ENCODE data around the gene PIWIL1.

Gene PIWIL1

DNA sequence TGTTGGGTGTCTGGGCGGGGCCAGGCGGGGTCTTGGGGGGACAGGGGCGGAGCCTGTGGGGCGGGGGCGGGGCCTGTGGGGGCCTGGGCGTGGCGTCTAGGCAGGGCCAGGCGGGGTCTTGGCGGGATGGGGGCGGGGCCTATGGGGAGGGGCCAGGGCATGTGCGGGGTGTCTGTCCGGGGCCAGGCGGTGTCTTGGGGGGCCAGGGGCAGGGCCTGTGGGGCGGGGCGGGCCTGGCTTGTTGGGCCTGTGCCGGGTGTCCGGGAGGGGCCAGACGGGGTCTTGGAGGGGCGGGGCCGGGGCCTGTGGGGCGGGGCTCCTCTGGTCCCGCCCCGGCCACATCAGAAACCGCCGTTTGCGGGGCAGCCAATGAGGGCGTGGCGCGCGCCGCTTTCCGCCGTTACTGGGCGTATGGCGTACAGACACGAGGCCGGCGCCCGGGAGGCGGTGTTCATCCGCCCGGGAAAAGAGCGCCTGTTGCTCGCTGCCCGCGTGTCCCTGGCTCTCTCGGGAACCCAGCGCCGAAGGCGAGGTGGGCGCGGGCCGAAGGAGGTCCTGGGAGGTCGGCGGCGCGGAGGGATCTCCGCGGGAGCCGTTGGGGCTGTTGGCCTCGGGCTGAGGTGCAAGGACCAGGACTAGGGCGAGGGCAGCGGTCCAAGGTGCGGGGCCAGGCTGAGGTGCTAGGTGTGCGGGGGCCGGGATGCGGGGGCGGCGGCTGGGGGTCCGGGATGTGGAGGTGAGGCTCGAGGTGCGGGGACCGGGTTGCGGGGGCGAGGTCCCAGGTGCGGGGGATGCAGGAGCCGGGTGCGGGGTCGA, at the start of gene PIWIL1:
Gene PIWIL1 (plus strand): TSS at position 400 of the 816 bp plus-strand sequence. CDS start 4,705 bp downstream, outside the sequence.
- Histone ChIP-seq H3K36me3 (ENCODE audit: control insufficient read depth, insufficient read depth, low read length) (no peaks in the 10 kb centered on the region), H3K27ac (ENCODE audit: low read depth, low read length) (no peak within 1 kb of the TSS), H3K4me1 (ENCODE audit: control insufficient read depth, insufficient read depth, low read length) (no peaks in the 10 kb centered on the region), H3K4me3 (ENCODE audit: low read length) (no peak within 1 kb of the TSS), H3K27me3 (ENCODE audit: control insufficient read depth, insufficient read depth, low read length) (peaks cover 4% of the 10 kb centered on the region), H3K9ac (ENCODE audit: low read length) (no peak within 1 kb of the TSS)

GRCh38 chr12:130288206-130288605, 49.5 kb upstream of the PIWIL1 start:
- Histone ChIP-seq H3K27me3 (ENCODE audit: control insufficient read depth, insufficient read depth, low read length) (no peaks in the 10 kb centered on the region), H3K27ac (ENCODE audit: low read depth, low read length) (no peak overlapping the region), H3K9ac (ENCODE audit: low read length) (no peak overlapping the region), H3K36me3 (ENCODE audit: control insufficient read depth, insufficient read depth, low read length) (no peaks in the 10 kb centered on the region), H3K4me3 (ENCODE audit: low read length) (no peak overlapping the region), H3K4me1 (ENCODE audit: control insufficient read depth, insufficient read depth, low read length) (no peaks in the 10 kb centered on the region)

- no peak overlapping the region for H3K27ac ChIP-seq (ENCODE audit: low read depth, low read length)
- H3K9ac ChIP-seq (ENCODE audit: low read length), result no peak overlapping the region
- H3K4me1 ChIP-seq (ENCODE audit: control insufficient read depth, insufficient read depth, low read length), result no peaks in the 10 kb centered on the region
- H3K4me3 ChIP-seq (ENCODE audit: low read length), result no peak overlapping the region
- no peaks in the 10 kb centered on the region for H3K36me3 ChIP-seq (ENCODE audit: control insufficient read depth, insufficient read depth, low read length)
- H3K27me3 ChIP-seq (ENCODE audit: control insufficient read depth, insufficient read depth, low read length), result no peaks in the 10 kb centered on the region
These were observed 49.0 kb upstream of the PIWIL1 start for GRCh38 chr12:130288691-130289090.

DNA sequence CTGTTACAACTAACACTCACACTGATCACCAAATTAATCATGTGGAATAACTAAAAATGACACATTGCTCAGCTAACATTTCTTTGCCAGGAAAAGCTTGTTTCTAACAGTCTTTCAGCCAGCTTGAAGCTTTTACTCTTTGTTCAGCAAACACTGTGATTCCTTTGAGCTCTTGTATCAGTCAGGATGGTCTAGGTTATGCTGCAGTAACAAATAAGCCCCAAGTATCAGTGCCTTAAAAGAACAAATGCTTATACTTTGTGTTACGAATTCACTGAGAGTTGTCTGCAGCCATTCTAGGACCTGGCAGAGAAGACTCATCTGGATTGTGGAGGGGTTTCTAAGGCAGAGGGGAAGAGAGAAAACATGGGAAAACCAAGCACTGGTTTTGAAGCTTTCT, 47.6 kb upstream of the PIWIL1 start:
- H3K36me3 ChIP-seq (ENCODE audit: control insufficient read depth, insufficient read depth, low read length), result no peaks in the 10 kb centered on the region
- no peak overlapping the region for H3K4me3 ChIP-seq (ENCODE audit: low read length)
- no peaks in the 10 kb centered on the region for H3K4me1 ChIP-seq (ENCODE audit: control insufficient read depth, insufficient read depth, low read length)

DNA sequence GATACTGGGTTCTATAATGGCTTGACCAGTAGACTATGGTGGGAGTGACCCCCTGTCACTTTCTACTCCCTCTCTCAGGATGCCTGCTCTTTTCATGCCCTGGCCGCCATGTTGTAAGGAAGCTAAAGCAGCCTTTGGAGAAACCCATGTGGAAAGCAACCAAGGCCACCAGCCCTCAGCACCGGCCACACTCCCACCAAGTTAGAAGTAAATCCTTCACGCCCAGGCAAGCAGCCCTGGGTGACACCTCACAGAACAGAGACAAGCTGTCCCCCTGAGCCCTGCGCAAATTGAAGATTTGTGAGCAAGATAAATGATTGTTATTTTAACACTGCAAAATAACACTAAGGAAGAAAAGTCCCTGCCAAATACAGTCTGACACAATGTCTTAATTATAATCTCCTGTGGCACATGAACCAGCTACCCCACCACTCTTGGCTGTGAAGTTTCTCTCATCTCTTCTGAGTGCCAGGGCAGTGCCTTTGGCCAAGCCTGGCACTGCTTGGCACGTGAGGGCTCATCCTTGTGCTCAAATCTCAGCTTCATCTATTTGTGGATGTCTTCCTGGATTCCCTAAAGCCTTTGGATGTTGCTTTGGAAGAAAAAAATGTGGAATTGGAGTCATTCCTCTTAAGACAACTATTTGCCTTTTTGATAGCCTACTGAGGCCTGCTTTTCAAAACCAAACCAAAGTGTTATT, 39.2 kb upstream of the PIWIL1 start:
- Histone ChIP-seq H3K4me1 (ENCODE audit: control insufficient read depth, insufficient read depth, low read length) (no peaks in the 10 kb centered on the region), H3K36me3 (ENCODE audit: control insufficient read depth, insufficient read depth, low read length) (no peaks in the 10 kb centered on the region), H3K9ac (ENCODE audit: low read length) (no peak overlapping the region), H3K27me3 (ENCODE audit: control insufficient read depth, insufficient read depth, low read length) (no peaks in the 10 kb centered on the region), H3K4me3 (ENCODE audit: low read length) (no peak overlapping the region), H3K27ac (ENCODE audit: low read depth, low read length) (no peak overlapping the region)

More for the DNA sequence above, 47.6 kb upstream of the PIWIL1 start:
- H3K27ac ChIP-seq (ENCODE audit: low read depth, low read length), result no peak overlapping the region
- no peak overlapping the region for H3K9ac ChIP-seq (ENCODE audit: low read length)
- no peaks in the 10 kb centered on the region for H3K27me3 ChIP-seq (ENCODE audit: control insufficient read depth, insufficient read depth, low read length)

- Histone ChIP-seq H3K9ac (ENCODE audit: low read length) (no peak overlapping the region), H3K27me3 (ENCODE audit: control insufficient read depth, insufficient read depth, low read length) (no peaks in the 10 kb centered on the region), H3K4me1 (ENCODE audit: control insufficient read depth, insufficient read depth, low read length) (no peaks in the 10 kb centered on the region), H3K36me3 (ENCODE audit: control insufficient read depth, insufficient read depth, low read length) (no peaks in the 10 kb centered on the region), H3K4me3 (ENCODE audit: low read length) (no peak overlapping the region), H3K27ac (ENCODE audit: low read depth, low read length) (no peak overlapping the region)
These were observed 38.1 kb upstream of the PIWIL1 start for GRCh38 chr12:130299574-130299973.

DNA sequence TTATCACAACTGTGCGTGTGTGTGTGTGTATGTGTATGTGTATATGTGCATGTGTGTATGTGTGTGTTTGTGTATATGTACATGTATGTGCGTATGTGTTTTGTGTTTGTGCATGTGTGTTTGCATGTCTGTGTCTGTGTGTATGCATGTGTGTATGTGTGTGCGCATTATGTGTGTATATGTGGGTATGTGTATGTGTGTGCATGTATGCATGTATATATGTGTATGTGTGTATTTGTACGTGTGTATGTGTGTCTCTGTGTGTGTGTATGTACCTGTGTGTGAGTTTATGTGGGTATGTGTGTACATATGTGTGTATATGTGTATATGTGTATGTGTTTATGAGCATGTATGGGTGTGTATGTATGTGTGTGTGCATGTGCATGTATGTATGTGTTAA, 37.6 kb upstream of the PIWIL1 start:
- H3K27me3 ChIP-seq (ENCODE audit: control insufficient read depth, insufficient read depth, low read length), result no peaks in the 10 kb centered on the region
- H3K27ac ChIP-seq (ENCODE audit: low read depth, low read length), result no peak overlapping the region
- no peaks in the 10 kb centered on the region for H3K36me3 ChIP-seq (ENCODE audit: control insufficient read depth, insufficient read depth, low read length)
- H3K4me1 ChIP-seq (ENCODE audit: control insufficient read depth, insufficient read depth, low read length), result no peaks in the 10 kb centered on the region
- H3K9ac ChIP-seq (ENCODE audit: low read length), result no peak overlapping the region
- no peak overlapping the region for H3K4me3 ChIP-seq (ENCODE audit: low read length)

- no peaks in the 10 kb centered on the region for H3K4me1 ChIP-seq (ENCODE audit: control insufficient read depth, insufficient read depth, low read length)
- no peak overlapping the region for H3K27ac ChIP-seq (ENCODE audit: low read depth, low read length)
These were observed 36.8 kb upstream of the PIWIL1 start for GRCh38 chr12:130300737-130301535.

DNA sequence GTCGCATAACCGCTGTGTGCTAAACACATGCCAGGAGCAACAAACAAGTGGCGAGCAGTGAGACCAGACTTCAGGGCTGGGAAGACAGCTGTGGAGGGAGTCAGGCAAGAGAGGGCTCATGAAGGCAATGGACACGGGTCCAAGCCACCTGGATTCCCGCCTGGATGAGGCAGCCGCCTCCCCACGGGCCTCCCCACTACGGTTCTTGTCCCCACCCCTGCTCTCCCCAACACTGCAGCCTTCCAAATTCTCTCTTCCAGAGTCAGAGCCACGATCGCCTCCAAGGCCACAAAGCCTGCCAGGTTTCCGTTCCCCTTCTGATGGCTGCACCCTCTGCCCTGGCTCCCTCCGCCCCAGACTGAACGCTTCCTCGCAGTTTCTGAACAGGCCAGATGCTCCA, 36.1 kb upstream of the PIWIL1 start:
- no peaks in the 10 kb centered on the region for H3K4me1 ChIP-seq (ENCODE audit: control insufficient read depth, insufficient read depth, low read length)
- H3K4me3 ChIP-seq (ENCODE audit: low read length), result no peak overlapping the region
- no peak overlapping the region for H3K27ac ChIP-seq (ENCODE audit: low read depth, low read length)
- H3K27me3 ChIP-seq (ENCODE audit: control insufficient read depth, insufficient read depth, low read length), result no peaks in the 10 kb centered on the region
- H3K9ac ChIP-seq (ENCODE audit: low read length), result no peak overlapping the region
- no peaks in the 10 kb centered on the region for H3K36me3 ChIP-seq (ENCODE audit: control insufficient read depth, insufficient read depth, low read length)

More at GRCh38 chr12:130300737-130301535, 36.8 kb upstream of the PIWIL1 start:
- Histone ChIP-seq H3K36me3 (ENCODE audit: control insufficient read depth, insufficient read depth, low read length) (no peaks in the 10 kb centered on the region), H3K4me3 (ENCODE audit: low read length) (no peak overlapping the region), H3K27me3 (ENCODE audit: control insufficient read depth, insufficient read depth, low read length) (no peaks in the 10 kb centered on the region), H3K9ac (ENCODE audit: low read length) (no peak overlapping the region)

DNA sequence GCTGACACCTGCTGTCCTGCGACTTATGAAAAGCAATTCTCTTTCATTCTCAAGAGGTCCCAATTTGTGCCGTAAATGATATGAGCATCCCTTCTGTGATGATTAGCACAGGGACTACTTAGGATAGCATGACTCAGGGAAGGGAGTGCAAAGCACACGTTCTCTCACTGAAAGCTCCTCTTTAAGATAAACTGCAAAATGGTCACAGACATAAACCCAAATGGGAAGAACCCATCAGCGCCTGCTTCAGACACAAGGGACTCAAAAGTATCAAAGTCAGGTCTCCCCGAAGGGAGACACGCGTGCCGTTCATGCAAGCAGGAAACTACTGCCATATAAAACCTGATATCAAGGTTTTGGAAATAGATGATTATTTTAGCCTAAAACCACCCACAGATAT, 33.9 kb upstream of the PIWIL1 start:
- Histone ChIP-seq H3K4me3 (ENCODE audit: low read length) (no peak overlapping the region), H3K27ac (ENCODE audit: low read depth, low read length) (no peak overlapping the region), H3K9ac (ENCODE audit: low read length) (no peak overlapping the region), H3K4me1 (ENCODE audit: control insufficient read depth, insufficient read depth, low read length) (no peaks in the 10 kb centered on the region), H3K27me3 (ENCODE audit: control insufficient read depth, insufficient read depth, low read length) (no peaks in the 10 kb centered on the region), H3K36me3 (ENCODE audit: control insufficient read depth, insufficient read depth, low read length) (no peaks in the 10 kb centered on the region)

DNA sequence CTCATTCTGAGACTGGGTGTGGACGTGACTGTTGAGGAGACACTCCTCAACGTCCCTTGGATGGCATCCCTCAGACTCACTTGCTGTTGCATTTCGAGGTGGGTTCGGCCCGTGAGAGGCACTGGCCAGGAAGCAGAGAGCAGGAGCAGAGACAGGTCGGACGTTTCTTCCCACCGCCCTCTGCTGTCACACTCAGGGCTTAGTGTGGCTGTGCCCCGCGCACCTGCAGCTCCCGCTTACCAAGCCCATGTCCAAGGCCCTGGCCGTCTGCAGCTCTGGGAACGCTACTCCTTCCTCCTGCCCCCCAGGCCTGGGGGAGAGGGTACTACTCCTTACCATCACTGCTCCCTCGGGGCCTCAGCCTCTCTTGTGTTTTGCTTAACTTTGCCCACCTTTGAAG, 29.8 kb upstream of the PIWIL1 start:
- Histone ChIP-seq H3K4me1 (ENCODE audit: control insufficient read depth, insufficient read depth, low read length) (no peaks in the 10 kb centered on the region), H3K27me3 (ENCODE audit: control insufficient read depth, insufficient read depth, low read length) (no peaks in the 10 kb centered on the region), H3K9ac (ENCODE audit: low read length) (no peak overlapping the region), H3K27ac (ENCODE audit: low read depth, low read length) (no peak overlapping the region), H3K4me3 (ENCODE audit: low read length) (no peak overlapping the region), H3K36me3 (ENCODE audit: control insufficient read depth, insufficient read depth, low read length) (no peaks in the 10 kb centered on the region)

DNA sequence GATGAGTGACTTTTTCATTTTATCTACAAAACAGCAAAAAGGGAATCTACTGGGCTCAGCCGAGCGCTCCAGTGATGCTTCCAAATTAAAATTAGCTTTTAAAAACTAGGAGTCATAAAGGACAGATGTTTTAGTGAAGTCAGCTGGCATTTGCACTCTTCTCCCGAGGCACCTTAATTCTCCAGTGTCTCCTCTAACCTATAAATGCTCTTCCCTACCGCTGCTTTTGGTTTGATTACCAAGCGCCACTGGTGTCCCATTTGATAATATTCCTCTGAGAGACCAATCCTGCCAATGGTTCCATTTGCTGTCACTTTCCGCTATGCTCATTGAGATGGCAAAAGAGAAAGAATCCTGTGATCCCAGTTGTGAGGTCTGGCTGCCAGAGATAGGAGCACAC, 29.3 kb upstream of the PIWIL1 start:
- H3K27ac ChIP-seq (ENCODE audit: low read depth, low read length), result no peak overlapping the region
- H3K4me3 ChIP-seq (ENCODE audit: low read length), result no peak overlapping the region
- H3K9ac ChIP-seq (ENCODE audit: low read length), result no peak overlapping the region
- no peaks in the 10 kb centered on the region for H3K4me1 ChIP-seq (ENCODE audit: control insufficient read depth, insufficient read depth, low read length)
- no peaks in the 10 kb centered on the region for H3K36me3 ChIP-seq (ENCODE audit: control insufficient read depth, insufficient read depth, low read length)
- H3K27me3 ChIP-seq (ENCODE audit: control insufficient read depth, insufficient read depth, low read length), result no peaks in the 10 kb centered on the region

Measured in rectal smooth muscle tissue (tissue), 1 donor.